Measurements from ENCODE around the gene RPTOR.

The RPTOR gene

DNA sequence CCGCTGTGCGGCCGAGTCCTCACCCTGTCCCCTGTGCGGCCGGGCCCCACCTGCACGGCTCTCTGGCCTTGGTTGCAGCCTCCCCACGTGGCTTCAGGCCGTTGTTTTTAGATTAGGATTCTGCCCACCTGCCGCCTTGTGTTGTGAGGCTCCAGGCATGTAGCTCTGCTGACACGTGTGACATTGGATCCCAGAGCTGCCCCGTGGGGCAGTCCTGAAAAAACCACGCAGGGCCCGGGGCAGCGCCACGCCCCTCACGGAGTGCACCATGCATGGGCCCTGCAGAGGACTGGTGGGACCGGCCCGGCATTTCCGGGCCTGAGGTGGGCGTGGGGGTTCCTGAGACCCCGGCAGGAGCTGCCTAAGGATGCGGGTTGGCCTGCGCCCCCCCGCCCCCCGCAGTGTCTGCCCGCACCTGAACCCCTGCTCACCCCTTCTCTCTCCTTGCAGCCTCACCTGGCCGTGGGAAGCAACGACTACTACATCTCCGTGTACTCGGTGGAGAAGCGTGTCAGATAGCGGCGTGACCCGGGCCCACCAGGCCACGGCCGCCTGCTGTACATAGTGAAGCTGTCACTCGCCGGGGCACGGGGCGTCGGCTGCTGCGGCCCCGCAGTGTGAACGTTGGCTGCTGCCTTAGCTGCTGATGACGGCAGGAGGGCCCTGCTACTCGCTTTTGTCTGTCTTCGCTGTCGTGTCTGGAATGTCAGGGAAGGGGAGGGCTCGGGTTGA is 419.3 kb downstream of the RPTOR start:
- Histone ChIP-seq H3K27ac (replicated peaks) (no peak overlapping the region), H3K4me3 (replicated peaks; ENCODE audit: insufficient read depth, low read length) (no peak overlapping the region), H3K27me3 (ENCODE audit: insufficient read depth, poor library complexity, severe bottlenecking) (no peaks in the 10 kb centered on the region)
- no peak for DNase-seq (ENCODE audit: low read depth in 1 of 2, low spot score in 1 of 2)
- TF ChIP-seq SPI1 (IDR thresholded peaks at IDR 0.05; ENCODE audit: borderline replicate concordance, low read depth) (no peak), GABPA (IDR thresholded peaks at IDR 0.05; ENCODE audit: low read depth) (no peak), POLR2AphosphoS5 (IDR thresholded peaks at IDR 0.05; ENCODE audit: low read depth) (no peak)
- TF ChIP-seq, protein P1, sequence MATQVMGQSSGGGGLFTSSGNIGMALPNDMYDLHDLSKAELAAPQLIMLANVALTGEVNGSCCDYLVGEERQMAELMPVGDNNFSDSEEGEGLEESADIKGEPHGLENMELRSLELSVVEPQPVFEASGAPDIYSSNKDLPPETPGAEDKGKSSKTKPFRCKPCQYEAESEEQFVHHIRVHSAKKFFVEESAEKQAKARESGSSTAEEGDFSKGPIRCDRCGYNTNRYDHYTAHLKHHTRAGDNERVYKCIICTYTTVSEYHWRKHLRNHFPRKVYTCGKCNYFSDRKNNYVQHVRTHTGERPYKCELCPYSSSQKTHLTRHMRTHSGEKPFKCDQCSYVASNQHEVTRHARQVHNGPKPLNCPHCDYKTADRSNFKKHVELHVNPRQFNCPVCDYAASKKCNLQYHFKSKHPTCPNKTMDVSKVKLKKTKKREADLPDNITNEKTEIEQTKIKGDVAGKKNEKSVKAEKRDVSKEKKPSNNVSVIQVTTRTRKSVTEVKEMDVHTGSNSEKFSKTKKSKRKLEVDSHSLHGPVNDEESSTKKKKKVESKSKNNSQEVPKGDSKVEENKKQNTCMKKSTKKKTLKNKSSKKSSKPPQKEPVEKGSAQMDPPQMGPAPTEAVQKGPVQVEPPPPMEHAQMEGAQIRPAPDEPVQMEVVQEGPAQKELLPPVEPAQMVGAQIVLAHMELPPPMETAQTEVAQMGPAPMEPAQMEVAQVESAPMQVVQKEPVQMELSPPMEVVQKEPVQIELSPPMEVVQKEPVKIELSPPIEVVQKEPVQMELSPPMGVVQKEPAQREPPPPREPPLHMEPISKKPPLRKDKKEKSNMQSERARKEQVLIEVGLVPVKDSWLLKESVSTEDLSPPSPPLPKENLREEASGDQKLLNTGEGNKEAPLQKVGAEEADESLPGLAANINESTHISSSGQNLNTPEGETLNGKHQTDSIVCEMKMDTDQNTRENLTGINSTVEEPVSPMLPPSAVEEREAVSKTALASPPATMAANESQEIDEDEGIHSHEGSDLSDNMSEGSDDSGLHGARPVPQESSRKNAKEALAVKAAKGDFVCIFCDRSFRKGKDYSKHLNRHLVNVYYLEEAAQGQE (IDR thresholded peaks at IDR 0.05; ENCODE audit: insufficient replicate concordance, low read depth): no peak
- TF ChIP-seq, protein P2, sequence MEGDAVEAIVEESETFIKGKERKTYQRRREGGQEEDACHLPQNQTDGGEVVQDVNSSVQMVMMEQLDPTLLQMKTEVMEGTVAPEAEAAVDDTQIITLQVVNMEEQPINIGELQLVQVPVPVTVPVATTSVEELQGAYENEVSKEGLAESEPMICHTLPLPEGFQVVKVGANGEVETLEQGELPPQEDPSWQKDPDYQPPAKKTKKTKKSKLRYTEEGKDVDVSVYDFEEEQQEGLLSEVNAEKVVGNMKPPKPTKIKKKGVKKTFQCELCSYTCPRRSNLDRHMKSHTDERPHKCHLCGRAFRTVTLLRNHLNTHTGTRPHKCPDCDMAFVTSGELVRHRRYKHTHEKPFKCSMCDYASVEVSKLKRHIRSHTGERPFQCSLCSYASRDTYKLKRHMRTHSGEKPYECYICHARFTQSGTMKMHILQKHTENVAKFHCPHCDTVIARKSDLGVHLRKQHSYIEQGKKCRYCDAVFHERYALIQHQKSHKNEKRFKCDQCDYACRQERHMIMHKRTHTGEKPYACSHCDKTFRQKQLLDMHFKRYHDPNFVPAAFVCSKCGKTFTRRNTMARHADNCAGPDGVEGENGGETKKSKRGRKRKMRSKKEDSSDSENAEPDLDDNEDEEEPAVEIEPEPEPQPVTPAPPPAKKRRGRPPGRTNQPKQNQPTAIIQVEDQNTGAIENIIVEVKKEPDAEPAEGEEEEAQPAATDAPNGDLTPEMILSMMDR (IDR thresholded peaks at IDR 0.05; ENCODE audit: insufficient read depth, low read length): no peak

DNA sequence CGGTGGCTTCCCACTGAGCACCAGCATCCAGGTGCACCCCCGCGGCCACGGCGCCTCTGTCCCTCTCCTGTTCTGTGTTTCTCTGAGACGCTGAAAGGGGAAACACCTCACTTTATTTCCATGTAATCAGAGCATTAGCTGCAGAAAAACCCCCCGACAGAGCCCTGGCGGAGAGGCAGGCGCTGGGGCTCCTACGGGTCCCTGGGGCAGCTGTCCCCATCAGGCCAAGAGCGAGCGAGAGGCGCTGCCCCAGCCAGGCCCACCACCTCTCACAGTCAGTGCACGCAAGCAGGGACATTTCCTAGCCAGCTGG is 419.9 kb downstream of the RPTOR start:
- Histone ChIP-seq H3K27me3 (ENCODE audit: insufficient read depth, poor library complexity, severe bottlenecking) (no peaks in the 10 kb centered on the region), H3K27ac (replicated peaks) (no peak overlapping the region), H3K4me3 (replicated peaks; ENCODE audit: insufficient read depth, low read length) (no peak overlapping the region)
- TF ChIP-seq, protein P1 (IDR thresholded peaks at IDR 0.05; ENCODE audit: insufficient replicate concordance, low read depth): no peak
- TF ChIP-seq, protein P2 (IDR thresholded peaks at IDR 0.05; ENCODE audit: insufficient read depth, low read length): no peak
- no peak for TF ChIP-seq SPI1 (IDR thresholded peaks at IDR 0.05; ENCODE audit: borderline replicate concordance, low read depth)
- TF ChIP-seq POLR2AphosphoS5 (IDR thresholded peaks at IDR 0.05; ENCODE audit: low read depth): no peak
- DNase-seq (ENCODE audit: low read depth in 1 of 2, low spot score in 1 of 2): no peak

DNA sequence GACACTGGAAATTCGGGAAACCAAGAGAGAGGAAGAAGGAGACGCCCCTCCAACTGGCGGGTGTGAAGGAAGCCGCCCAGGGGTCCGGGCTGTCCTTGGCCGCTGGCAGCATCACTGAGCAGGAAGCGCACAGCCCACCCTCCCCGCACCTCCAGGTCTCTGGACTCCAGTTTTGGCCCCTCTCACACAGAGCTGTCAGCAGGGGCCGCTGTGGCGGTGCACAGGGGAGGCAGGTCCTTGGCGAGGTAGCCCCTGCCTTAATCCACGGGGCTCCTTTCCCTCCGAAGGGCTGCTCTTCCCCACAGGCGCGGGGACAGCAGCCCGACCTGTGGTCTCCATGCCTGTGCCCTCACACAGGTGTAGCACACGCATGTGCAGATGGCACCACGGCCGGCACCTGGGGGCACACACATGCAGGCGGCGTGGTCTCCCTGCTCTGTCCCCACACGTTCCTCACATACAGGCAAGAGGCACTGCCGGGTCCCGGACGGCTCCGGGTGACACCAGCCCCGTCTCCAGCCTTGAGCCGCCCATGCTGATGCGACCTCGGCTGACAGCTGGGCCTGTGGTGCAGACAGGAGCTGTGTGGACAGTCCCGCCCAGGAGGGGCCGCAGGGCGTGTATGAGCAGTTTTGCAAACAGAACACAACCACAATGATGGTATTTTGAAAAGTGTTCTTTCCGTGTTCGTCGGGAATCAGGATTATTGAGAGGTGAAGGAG is 420.4 kb downstream of the RPTOR start:
- no peaks in the 10 kb centered on the region for H3K27me3 ChIP-seq (ENCODE audit: insufficient read depth, poor library complexity, severe bottlenecking)
- TF ChIP-seq SPI1 (IDR thresholded peaks at IDR 0.05; ENCODE audit: borderline replicate concordance, low read depth) (no peak), GABPA (IDR thresholded peaks at IDR 0.05; ENCODE audit: low read depth) (no peak), POLR2AphosphoS5 (IDR thresholded peaks at IDR 0.05; ENCODE audit: low read depth) (no peak)
- TF ChIP-seq, protein P1 (IDR thresholded peaks at IDR 0.05; ENCODE audit: insufficient replicate concordance, low read depth): no peak
- DNase-seq (ENCODE audit: low read depth in 1 of 2, low spot score in 1 of 2): no peak
- H3K27ac ChIP-seq (replicated peaks): no peak overlapping the region
- no peak overlapping the region for H3K4me3 ChIP-seq (replicated peaks; ENCODE audit: insufficient read depth, low read length)
